Stomach smooth muscle (tissue), 2 donors: ENCODE results near the gene NSUN4.

Source experiments
- H3K27ac ChIP-seq: one replicate; pipeline ENCODE4 v1.7.0; 2013; ENCODE audit warnings: mild to moderate bottlenecking, low read length, inconsistent platforms
- H3K27me3 ChIP-seq, 2 donors: one replicate each; pipeline ENCODE4 v1.7.0; 2013; ENCODE audit warnings: low read length in 2 of 2; ENCODE audit not compliant: insufficient read depth in 2 of 2, control insufficient read depth in 1 of 2
- H3K36me3 ChIP-seq, 2 donors: one replicate each; pipeline ENCODE4 v1.7.0; 2013; ENCODE audit warnings: low read length in 2 of 2; ENCODE audit not compliant: control insufficient read depth in 2 of 2, insufficient read depth in 2 of 2
- H3K4me1 ChIP-seq: one replicate; pipeline ENCODE4 v1.7.0; 2013; ENCODE audit warnings: low read length; ENCODE audit not compliant: control insufficient read depth, insufficient read depth
- H3K4me3 ChIP-seq, 2 donors: one replicate each; pipeline ENCODE4 v1.7.0; 2013; ENCODE audit warnings: low read length in 2 of 2
- H3K9ac ChIP-seq, 2 donors: one replicate each; pipeline ENCODE4 v1.7.0; 2013; ENCODE audit warnings: low read length in 2 of 2, mild to moderate bottlenecking in 1 of 2
- H3K9me3 ChIP-seq, 2 donors: one replicate each; pipeline ENCODE4 v1.7.0; 2013; ENCODE audit warnings: low read length in 2 of 2; ENCODE audit not compliant: control insufficient read depth in 2 of 2
- donor health status: healthy.
- donor health status: Pancreatic carcinoma.

NSUN4 gene

GRCh38 chr1:46368791-46369190, 28.2 kb downstream of the NSUN4 start:
- no peaks in the 10 kb centered on the region for H3K27me3 ChIP-seq
- H3K9me3 ChIP-seq: no peaks in the 10 kb centered on the region
- H3K4me1 ChIP-seq: no peaks in the 10 kb centered on the region
- peaks cover 14 to 15% of the 10 kb centered on the region in 2 donors for H3K36me3 ChIP-seq
- no peak overlapping the region for H3K9ac ChIP-seq
- H3K27ac ChIP-seq: no peak overlapping the region
- H3K4me3 ChIP-seq: no peak overlapping the region

- Histone ChIP-seq H3K36me3 (peaks cover 11 to 15% of the 10 kb centered on the region in 2 donors), H3K4me3 (no peak overlapping the region), H3K9me3 (no peaks in the 10 kb centered on the region), H3K9ac (no peak overlapping the region), H3K27ac (no peak overlapping the region), H3K27me3 (no peaks in the 10 kb centered on the region), H3K4me1 (no peaks in the 10 kb centered on the region)
Measured at GRCh38 chr1:46369542-46370213, 29.1 kb downstream of the NSUN4 start.

- H3K36me3 ChIP-seq: peaks cover 11 to 15% of the 10 kb centered on the region in 2 donors
- no peaks in the 10 kb centered on the region for H3K4me1 ChIP-seq
- no peaks in the 10 kb centered on the region for H3K27me3 ChIP-seq
- H3K27ac ChIP-seq: no peak overlapping the region
- no peak overlapping the region for H3K4me3 ChIP-seq
- no peak overlapping the region for H3K9ac ChIP-seq
- no peaks in the 10 kb centered on the region for H3K9me3 ChIP-seq
Measured at GRCh38 chr1:46370214-46370633, 29.6 kb downstream of the NSUN4 start.

- Histone ChIP-seq H3K9ac (no peak overlapping the region), H3K36me3 (peaks cover 8 to 13% of the 10 kb centered on the region in 2 donors), H3K27ac (no peak overlapping the region), H3K4me3 (no peak overlapping the region), H3K27me3 (no peaks in the 10 kb centered on the region), H3K4me1 (no peaks in the 10 kb centered on the region), H3K9me3 (no peaks in the 10 kb centered on the region)
Measured at GRCh38 chr1:46372431-46372830, 31.8 kb downstream of the NSUN4 start.

GRCh38 chr1:46379996-46380395, 39.4 kb downstream of the NSUN4 start:
- Histone ChIP-seq H3K27ac (no peak overlapping the region), H3K4me3 (no peak overlapping the region), H3K36me3 (no peaks in the 10 kb centered on the region), H3K4me1 (no peaks in the 10 kb centered on the region), H3K27me3 (no peaks in the 10 kb centered on the region), H3K9ac (no peak overlapping the region), H3K9me3 (no peaks in the 10 kb centered on the region)

- H3K9ac ChIP-seq: no peak overlapping the region
Measured at GRCh38 chr1:46380508-46380907, 39.9 kb downstream of the NSUN4 start.

GRCh38 chr1:46393510-46393909, 52.9 kb downstream of the NSUN4 start:
- H3K27ac ChIP-seq: no peak overlapping the region
- no peak overlapping the region for H3K9ac ChIP-seq
- H3K4me3 ChIP-seq: no peak overlapping the region
- no peaks in the 10 kb centered on the region for H3K36me3 ChIP-seq
- H3K27me3 ChIP-seq: no peaks in the 10 kb centered on the region
- H3K4me1 ChIP-seq: peaks cover 12% of the 10 kb centered on the region
- peaks cover 0 to 4% of the 10 kb centered on the region in 2 donors for H3K9me3 ChIP-seq

More at GRCh38 chr1:46380508-46380907, 39.9 kb downstream of the NSUN4 start:
- no peaks in the 10 kb centered on the region for H3K9me3 ChIP-seq
- no peaks in the 10 kb centered on the region for H3K27me3 ChIP-seq
- H3K4me3 ChIP-seq: no peak overlapping the region
- no peak overlapping the region for H3K27ac ChIP-seq
- H3K4me1 ChIP-seq: no peaks in the 10 kb centered on the region
- no peaks in the 10 kb centered on the region for H3K36me3 ChIP-seq

- no peaks in the 10 kb centered on the region for H3K36me3 ChIP-seq
- H3K9me3 ChIP-seq: peaks cover 0 to 4% of the 10 kb centered on the region in 2 donors
- no peak within 1 kb of the TSS for H3K27ac ChIP-seq
- H3K9ac ChIP-seq: peak within 1 kb of the TSS; percentile 68 to 72
- peak within 1 kb of the TSS; percentile 53 to 79 for H3K4me3 ChIP-seq
- H3K4me1 ChIP-seq: peaks cover 12% of the 10 kb centered on the region
- no peaks in the 10 kb centered on the region for H3K27me3 ChIP-seq
Measured at GRCh38 chr1:46394108-46394871, 53.7 kb downstream of the NSUN4 start, which contains the start of gene FAAH. TSS of gene FAAH (plus strand) at chr1:46394317. CDS start at chr1:46394349, 32 bp downstream.

GRCh38 chr1:46394872-46395465, 54.4 kb downstream of the NSUN4 start:
- Histone ChIP-seq H3K4me1 (peaks cover 12% of the 10 kb centered on the region), H3K4me3 (peak overlapping the region; percentile 53 to 79), H3K9me3 (peaks cover 0 to 4% of the 10 kb centered on the region in 2 donors), H3K36me3 (no peaks in the 10 kb centered on the region), H3K9ac (peak overlapping the region; percentile 68 to 72), H3K27me3 (no peaks in the 10 kb centered on the region), H3K27ac (no peak overlapping the region)

GRCh38 chr1:46396441-46397398, 56.1 kb downstream of the NSUN4 start:
- H3K9ac ChIP-seq: no peak overlapping the region
- no peak overlapping the region for H3K27ac ChIP-seq
- H3K27me3 ChIP-seq: no peaks in the 10 kb centered on the region
- H3K36me3 ChIP-seq: no peaks in the 10 kb centered on the region
- no peak overlapping the region for H3K4me3 ChIP-seq
- peaks cover 16% of the 10 kb centered on the region for H3K4me1 ChIP-seq
- peaks cover 0 to 4% of the 10 kb centered on the region in 2 donors for H3K9me3 ChIP-seq
